Progenitor cell of endocrine pancreas (in vitro differentiated cells): ENCODE results near the gene POLR1A. TPM values are rescaled to one million over a fixed set of nuclear protein-coding genes. Genes with fewer than 3 reads are reported as not detected.

Source experiments
- DNase-seq: peaks from one replicate; pipeline ENCODE4 v3.0.0; 2021; ENCODE audit warnings: low spot score; ENCODE audit not compliant: unreplicated experiment
- H3K27ac Mint-ChIP-seq: 2 replicates; pipeline ENCODE4 v1.8.0; 2021; ENCODE audit warnings: mild to moderate bottlenecking, moderate library complexity, mixed read lengths
- H3K27me3 Mint-ChIP-seq: 2 replicates; pipeline ENCODE4 v1.8.0; 2021; ENCODE audit warnings: mixed read lengths
- H3K36me3 Mint-ChIP-seq: 2 replicates; pipeline ENCODE4 v1.8.0; 2022; ENCODE audit warnings: mixed read lengths; ENCODE audit not compliant: insufficient read depth
- H3K4me1 Mint-ChIP-seq: 2 replicates; pipeline ENCODE4 v1.8.0; 2021; ENCODE audit warnings: low read depth, mixed read lengths
- H3K4me3 Mint-ChIP-seq: 2 replicates; pipeline ENCODE4 v1.8.0; 2021; ENCODE audit warnings: low read depth, mild to moderate bottlenecking, moderate library complexity, mixed read lengths
- H3K9me3 Mint-ChIP-seq: 2 replicates; pipeline ENCODE4 v1.8.0; 2021; ENCODE audit warnings: low read depth, mixed read lengths
- total RNA-seq: library from RNA; stranded (reverse); gene quantifications from 2 replicates; pipeline ENCODE4 v1.2.1, GENCODE V29; 2021
- TF ChIP-seq, protein P1 (sequence below): fragments of 200-600 bp; sonication (generic); IDR thresholded peaks from one replicate; pipeline ENCODE4 v1.5.0; 2021; ENCODE audit warnings: antibody characterized with exemption, mild to moderate bottlenecking; ENCODE audit not compliant: unreplicated experiment

POLR1A gene
- total RNA-seq, 1 donor from 2014 or later: 47.9 TPM

DNA sequence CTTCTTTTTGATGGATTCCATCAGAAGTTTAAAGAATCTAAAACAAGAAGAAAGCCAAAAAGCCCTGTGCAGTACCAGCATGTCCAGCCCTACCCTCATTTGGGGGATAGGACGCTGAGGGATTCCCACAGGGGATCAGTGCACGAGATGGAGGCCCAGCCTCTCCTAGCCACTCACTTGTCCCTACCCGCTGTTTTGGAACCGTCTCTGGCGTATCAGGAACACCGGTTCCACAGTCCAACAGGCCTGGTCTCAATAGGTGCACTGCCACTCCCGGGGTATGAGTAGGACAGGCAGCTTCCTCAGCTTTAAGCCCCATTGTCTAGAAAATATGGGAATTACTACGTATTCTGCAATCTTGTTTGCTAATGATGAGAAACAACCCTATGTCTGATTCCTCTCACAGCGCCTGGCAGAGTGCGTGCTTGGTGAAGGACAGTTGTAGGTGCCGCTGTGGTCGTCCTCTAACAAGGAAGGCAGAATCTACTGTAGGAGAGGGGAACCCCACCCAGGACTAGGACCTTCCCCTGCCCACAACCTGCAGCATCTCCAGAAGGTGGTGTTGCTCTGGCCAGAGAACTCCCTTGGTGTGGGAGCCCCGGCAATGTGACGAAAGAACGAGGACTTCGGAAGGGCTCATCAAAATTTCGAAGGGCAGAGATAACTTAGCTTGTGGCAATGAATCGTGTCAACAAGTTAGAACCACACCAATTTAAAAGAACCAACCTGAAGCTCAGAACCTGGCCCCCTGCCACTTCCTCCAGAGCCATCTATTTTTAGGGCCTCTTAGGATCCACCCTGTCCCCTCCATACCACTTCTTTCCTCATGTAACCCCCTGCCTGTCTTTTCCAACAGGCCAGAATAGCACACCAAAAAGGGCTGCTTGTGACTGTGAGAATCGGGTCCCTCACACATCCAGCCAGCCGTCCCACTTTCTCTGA is 71.7 kb downstream of the POLR1A start:
- peak overlapping the region; percentile 26 for H3K27ac Mint-ChIP-seq
- no peak for DNase-seq
- no peaks in the 10 kb centered on the region for H3K9me3 Mint-ChIP-seq
- H3K27me3 Mint-ChIP-seq: no peaks in the 10 kb centered on the region
- H3K36me3 Mint-ChIP-seq: peaks cover 15% of the 10 kb centered on the region
- H3K4me1 Mint-ChIP-seq: peaks cover 11% of the 10 kb centered on the region
- H3K4me3 Mint-ChIP-seq: no peak overlapping the region
- TF ChIP-seq, protein P1, sequence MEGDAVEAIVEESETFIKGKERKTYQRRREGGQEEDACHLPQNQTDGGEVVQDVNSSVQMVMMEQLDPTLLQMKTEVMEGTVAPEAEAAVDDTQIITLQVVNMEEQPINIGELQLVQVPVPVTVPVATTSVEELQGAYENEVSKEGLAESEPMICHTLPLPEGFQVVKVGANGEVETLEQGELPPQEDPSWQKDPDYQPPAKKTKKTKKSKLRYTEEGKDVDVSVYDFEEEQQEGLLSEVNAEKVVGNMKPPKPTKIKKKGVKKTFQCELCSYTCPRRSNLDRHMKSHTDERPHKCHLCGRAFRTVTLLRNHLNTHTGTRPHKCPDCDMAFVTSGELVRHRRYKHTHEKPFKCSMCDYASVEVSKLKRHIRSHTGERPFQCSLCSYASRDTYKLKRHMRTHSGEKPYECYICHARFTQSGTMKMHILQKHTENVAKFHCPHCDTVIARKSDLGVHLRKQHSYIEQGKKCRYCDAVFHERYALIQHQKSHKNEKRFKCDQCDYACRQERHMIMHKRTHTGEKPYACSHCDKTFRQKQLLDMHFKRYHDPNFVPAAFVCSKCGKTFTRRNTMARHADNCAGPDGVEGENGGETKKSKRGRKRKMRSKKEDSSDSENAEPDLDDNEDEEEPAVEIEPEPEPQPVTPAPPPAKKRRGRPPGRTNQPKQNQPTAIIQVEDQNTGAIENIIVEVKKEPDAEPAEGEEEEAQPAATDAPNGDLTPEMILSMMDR: no peak

DNA sequence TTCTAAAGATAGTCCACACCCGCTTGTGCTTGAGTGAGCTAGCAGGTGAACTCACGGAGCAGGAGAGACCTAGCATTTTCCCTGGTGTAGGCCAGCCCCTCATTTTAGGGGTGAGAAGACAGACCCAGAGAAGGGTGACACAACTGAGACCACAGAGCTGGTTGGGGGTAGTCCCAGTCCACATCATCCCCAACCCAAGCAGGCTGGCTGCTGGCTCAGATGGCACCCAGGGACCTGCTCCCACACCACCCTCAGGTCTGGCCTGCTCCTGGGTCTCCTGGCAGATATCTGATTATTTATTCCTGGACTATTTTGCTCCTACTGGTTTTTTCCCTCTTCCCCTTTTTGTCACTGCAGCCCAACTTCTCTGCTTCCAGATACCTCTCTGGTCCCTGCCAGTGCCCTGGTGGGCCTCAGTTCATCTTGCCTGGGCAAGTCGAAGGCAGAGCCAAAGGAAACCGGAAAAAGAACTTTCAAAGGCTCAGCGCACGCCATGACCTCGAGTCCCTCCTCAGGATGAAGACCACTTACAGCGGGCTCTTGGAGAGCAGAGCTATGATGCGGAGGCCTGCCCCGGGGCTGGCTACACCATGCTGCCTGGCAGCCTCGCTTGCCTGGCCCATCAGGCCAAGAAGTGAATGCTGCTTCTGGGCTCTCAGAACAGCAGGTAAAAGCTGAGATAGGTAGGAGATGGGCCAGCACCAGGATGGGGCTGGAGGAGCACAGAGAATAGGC is 72.7 kb downstream of the POLR1A start:
- Mint-ChIP-seq H3K27ac (no peak overlapping the region), H3K36me3 (peaks cover 19% of the 10 kb centered on the region), H3K27me3 (no peaks in the 10 kb centered on the region), H3K4me3 (no peak overlapping the region), H3K4me1 (peaks cover 11% of the 10 kb centered on the region), H3K9me3 (no peaks in the 10 kb centered on the region)
- TF ChIP-seq, protein P1: no peak
- no peak for DNase-seq

DNA sequence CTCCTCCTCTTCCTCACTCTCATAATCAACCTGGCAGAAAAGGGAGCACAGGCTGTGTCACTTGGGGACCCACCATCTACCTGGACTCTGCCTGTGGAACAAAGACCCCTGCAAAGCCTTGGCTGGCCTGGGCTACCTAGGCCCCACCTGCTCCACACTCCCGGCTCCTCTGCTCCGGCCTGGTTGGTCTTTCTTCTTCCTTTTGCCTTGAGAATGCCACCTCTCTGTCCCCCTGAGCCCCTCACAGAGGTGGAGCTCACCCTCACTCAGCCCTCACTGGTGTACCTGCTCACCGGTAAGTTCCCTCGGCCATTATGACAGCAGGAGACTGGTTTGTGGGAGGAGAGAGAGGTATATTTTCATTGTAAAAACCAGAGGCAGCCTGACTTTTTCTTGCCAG is 74.1 kb downstream of the POLR1A start:
- DNase-seq: no peak
- Mint-ChIP-seq H3K27me3 (no peaks in the 10 kb centered on the region), H3K4me3 (no peak overlapping the region), H3K36me3 (peaks cover 22% of the 10 kb centered on the region), H3K9me3 (no peaks in the 10 kb centered on the region), H3K27ac (peak overlapping the region; percentile 73), H3K4me1 (peaks cover 11% of the 10 kb centered on the region)
- TF ChIP-seq, protein P1: no peak

DNA sequence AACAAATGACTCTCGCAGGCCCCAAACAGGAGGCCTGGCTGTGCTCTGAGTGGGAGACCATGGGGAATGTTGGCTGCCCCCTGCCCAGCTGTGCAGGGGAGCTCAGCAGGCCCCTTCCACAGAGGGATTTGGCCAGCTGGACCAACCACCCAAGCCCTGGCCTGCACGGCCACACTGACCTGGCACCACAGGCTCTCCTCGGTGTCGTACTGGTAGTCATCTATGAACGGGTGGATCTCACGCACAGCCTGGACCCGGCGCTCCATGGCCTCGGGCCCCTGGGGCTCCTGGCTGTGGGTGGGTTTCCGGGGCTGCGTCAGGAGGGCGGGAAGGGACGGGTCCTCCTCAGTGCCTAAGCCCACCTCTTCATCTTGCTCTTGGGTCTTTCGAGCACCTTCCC is 74.5 kb downstream of the POLR1A start:
- no peaks in the 10 kb centered on the region for H3K27me3 Mint-ChIP-seq
- H3K27ac Mint-ChIP-seq: peak overlapping the region; percentile 73
- peaks cover 22% of the 10 kb centered on the region for H3K36me3 Mint-ChIP-seq
- H3K4me3 Mint-ChIP-seq: no peak overlapping the region
- TF ChIP-seq, protein P1: no peak
- peaks cover 7% of the 10 kb centered on the region for H3K4me1 Mint-ChIP-seq
- no peak for DNase-seq
- H3K9me3 Mint-ChIP-seq: no peaks in the 10 kb centered on the region

DNA sequence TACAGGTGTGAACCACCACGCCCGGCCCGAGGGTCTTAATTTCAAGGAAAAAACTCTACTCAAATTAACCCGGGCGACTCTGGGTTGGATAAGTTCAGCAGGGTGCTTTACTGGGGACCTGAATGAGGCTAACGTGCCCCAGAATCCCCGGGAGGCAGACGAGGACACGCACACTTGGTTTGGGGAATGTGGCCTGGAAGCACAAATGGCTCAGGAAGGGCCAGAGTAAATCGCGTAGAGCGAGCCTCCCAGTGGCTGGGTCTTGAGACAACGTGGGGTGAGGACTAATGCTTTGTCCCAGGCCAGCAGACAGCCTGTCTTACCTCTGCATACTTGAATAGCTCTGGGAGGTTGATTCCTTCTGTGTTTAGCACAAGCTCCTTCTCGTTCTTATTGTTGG is 75.8 kb downstream of the POLR1A start:
- H3K9me3 Mint-ChIP-seq: no peaks in the 10 kb centered on the region
- H3K27me3 Mint-ChIP-seq: no peaks in the 10 kb centered on the region
- TF ChIP-seq, protein P1: no peak
- DNase-seq: no peak
- no peak overlapping the region for H3K27ac Mint-ChIP-seq
- no peaks in the 10 kb centered on the region for H3K4me1 Mint-ChIP-seq
- H3K36me3 Mint-ChIP-seq: peaks cover 28% of the 10 kb centered on the region
- no peak overlapping the region for H3K4me3 Mint-ChIP-seq
